C1 segment of cervical spinal cord (tissue), 14 donors: Measurements from ENCODE around the gene ATP5F1B.

Experiments
- DNase-seq, 14 donors: peaks; one replicate each; lab custom pipeline; 2025; lab: John Stamatoyannopoulos, UW

ATP5F1B gene

DNA sequence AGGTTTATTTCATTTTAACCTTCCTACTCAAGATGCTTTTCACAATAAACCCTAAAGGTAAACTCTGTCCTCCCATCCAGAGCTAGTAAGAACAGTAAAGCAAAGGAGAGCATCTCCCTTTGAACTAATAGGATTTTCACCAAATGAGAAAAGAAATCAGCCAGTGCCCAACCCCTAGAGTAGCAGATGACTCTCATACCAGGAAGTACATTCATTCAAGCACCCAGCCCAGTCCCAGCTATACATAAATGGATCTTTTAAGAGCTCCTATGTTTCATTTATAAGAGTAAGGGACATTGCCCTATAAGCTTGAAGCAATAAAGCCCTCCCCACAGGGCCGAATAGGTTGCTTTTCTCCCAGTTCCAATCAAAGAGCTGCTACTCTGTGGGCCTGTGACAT, 23.2 kb downstream of the ATP5F1B start:
- no peak for DNase-seq

DNA sequence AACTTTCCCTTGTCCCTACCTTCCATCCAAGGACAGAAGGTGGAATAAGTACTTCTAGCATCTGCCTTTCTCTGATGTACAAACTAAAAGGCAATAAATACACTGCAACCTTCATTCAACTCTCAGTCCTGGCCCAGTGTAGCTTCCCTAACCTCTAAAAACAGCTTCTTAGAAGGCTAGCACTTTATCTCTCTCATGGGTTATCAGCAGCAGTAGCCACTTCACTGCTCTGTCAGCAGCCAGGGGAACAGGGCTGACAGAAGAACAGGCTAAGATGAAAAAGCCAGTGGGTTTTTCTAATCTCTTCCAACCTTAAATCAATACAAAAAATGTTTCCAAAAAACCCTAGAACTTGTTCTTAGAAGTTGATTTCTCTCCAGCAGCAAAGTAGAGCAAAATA, 28.9 kb downstream of the ATP5F1B start:
- no peak for DNase-seq

DNA sequence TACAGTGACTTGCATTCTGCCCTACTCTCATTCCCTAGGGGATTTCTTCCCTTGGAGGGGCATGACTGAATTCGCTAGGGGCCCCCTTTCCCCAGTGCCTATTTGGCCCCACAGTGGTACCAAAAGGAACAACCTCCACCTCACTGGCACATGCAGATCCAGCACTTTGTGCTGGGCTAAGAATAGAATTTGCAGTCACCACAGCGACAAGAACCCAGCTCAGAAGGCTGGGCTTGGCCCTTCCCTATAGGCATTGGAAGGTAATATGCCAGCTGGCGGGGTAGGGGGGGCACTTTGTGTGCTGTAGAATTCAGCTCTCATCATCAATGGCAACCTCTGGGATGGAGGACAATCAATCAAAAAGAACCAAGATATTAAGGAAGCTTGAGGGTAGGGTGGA, 29.5 kb downstream of the ATP5F1B start:
- no peak for DNase-seq

DNA sequence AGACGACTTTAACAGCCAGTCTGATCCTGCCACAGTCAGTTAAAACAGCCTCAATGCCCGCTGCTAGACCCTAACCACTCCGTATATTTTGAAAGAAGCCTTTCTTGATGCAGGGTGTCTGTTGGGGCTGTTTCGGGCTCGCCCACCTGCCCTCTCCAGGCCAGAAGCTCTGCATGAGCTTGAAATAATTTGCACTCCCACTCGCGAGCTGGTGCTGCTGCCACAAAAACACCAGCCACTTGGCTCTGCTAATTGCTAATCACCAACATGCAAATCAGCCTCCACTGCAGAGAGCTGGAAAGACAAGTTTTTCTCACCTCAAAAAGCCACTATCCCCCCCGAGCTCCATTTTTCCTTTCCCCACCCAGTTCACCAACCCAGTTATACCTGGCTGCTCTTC, 31.2 kb downstream of the ATP5F1B start:
- DNase-seq, result no peak

DNA sequence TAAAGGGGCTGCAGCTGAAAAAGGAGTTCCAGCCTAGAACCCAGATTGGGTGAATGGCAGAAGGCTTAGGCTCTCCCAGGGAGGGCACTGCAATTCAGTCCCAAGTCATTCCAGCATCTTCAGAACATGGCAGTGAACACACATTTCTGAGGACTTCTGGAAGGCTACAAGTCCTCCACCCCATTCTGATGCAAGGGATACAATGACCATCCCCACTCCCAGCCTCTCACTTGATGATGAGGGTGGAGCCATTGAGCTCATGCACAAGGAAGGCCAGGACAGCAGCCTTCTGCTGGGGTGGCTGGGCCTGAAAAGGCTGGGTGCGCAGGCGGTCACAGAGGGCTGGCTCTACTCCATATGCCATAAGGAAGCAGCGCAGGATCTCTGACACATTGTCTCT, 41.4 kb downstream of the ATP5F1B start:
- DNase-seq, result no peak

DNA sequence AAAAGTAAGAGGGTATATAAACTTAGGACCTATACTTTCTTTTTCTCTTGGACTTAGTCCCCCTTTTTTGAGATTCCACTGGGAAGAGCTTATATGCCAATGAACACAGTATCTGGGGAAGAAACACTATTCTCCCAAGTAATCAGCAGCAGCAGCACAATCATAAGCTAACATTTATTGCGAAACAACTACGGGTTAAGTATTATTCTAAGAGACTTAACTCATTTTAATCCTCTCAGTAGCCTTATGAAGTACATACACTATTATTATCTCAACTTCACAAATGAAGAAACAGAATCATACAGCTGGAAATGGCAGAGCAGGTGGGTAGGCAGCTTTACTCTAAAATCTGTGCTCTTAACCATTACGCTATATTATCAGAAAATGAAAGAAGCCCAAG, 43.5 kb downstream of the ATP5F1B start:
- DNase-seq, result no peak

DNA sequence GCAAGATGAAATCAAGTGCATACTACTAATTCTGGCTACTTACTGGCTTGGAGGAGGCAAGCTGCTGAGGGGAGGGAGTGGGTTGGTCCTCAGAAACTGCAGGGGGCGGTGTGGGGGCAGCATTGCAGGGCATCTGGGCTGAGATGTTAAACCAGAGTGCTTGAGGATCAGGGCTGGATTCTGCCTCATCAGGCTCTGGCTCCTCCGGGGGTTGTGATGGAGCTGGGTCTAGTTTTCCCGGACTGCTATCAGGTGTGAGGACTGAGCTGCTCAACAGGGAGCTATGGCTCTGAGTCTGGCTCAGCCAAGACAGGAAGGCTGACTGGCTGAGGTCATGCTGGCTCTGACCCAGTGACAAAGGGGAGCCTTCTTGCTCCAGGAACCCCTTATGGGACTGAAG, 44.3 kb downstream of the ATP5F1B start:
- peak in 1 of 14 donors; percentile 17 for DNase-seq

DNA sequence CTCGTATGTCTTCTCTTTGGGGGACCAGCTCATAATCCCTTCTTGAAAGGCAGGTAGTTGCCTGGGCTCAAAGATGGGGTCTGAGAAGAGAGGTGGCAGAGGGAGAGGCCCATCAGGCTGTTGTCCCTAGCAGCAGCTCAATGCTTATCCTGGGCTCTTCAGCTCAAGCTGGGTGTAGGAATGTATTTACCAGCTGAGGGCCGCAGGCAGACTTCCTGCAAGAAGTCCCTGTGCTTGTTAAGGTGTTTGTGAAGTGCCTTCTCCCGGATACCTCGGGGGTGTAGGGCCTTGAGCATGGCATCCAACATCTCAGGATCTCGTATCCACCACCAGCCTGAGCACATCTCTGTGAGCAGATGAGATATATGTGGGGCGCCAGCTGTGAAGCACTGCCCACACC, 45.0 kb downstream of the ATP5F1B start:
- DNase-seq, result no peak

DNA sequence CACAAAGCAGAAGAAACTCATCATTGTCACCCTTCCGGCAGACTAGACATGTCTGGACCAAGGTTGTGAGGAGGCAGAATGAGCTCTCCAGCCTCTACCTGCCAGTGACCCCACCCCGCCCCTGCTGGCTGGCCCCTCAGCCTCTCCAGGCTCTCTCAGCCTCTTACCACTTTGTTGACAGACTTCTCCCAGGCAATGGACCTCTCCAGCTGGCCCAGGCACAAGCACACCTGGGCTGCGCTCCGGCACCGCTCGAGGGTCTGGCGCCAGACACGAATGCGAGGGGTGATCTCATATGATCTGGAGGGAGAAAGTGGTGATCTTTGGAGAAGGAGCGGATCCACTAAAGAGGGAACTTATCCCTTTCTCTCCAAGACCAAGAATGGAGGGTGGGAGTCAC, 46.0 kb downstream of the ATP5F1B start:
- DNase-seq, result no peak

DNA sequence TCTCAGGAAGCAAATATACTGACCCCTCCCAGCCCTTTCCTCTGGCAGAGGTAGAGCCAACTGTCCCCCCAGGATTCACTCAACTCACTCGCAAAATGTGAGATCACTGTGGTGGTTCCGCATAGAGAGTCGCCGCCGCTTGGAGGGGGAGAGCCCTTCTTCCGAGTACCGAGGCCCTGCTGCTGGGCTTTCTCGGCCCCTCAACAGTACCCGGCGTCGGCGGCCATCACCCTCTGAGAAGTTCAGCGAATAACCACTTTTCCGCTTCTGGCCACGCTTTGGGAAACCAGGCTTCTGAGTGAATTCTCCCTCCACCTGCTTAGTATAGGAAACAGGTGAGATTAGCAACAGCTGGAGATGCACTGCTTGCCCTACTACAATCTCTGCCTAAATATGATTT, 46.7 kb downstream of the ATP5F1B start:
- DNase-seq, result no peak

DNA sequence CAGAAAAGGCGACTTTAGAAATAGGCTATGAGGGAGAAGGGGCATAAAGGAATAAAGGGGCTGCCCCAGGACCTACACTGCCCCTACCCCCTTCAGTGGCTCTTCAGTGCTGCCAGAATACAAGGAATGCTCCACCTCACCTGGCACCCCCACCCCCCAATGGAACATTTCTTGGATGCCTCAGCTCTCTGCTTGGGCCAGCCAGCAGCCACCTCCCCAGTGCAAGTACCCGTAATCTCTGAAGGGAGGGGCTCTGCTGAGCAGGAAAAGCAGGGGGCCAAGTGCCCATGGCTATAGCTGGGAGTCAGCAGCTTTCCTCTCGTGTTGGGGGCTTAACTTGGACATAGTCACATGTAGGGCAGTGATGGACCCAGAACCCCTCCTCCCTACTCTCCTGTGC, 49.0 kb downstream of the ATP5F1B start:
- DNase-seq, result no peak

DNA sequence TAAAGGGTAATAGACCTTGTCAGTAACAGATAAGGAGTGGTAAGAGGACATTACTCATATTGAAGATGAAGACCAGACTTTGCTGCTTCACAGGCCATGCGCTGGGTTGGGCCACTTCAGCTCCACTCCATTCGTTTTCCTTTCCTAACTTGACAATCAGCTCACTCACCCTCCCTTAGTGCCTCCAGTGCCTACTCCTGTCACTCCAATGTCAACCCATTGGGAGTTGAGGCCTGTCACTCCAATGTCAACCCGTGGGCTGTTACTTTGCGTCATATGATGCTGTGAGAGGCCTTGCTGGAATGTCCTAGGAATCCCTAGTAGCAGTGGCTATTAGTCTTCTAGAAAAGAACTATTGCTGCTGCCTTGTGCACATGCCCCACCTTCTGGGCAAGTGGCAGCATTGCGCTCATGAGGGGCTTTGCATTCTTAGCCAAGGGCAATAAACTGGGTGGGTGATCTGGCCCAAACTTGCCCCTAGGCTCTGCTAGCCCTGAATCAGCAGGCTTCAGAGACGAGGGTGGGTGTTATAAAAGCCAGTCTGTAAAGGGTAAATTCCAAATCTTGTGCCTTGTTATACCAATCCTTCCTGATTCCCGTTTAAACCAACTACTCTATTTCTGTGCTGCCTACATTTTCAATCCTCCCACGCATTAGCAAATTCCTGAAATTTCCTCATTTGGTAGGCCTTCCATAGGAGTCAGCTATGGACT, 51.7 kb downstream of the ATP5F1B start:
- peak in 6 of 14 donors; percentile 4 to 36 (median 12) for DNase-seq

DNA sequence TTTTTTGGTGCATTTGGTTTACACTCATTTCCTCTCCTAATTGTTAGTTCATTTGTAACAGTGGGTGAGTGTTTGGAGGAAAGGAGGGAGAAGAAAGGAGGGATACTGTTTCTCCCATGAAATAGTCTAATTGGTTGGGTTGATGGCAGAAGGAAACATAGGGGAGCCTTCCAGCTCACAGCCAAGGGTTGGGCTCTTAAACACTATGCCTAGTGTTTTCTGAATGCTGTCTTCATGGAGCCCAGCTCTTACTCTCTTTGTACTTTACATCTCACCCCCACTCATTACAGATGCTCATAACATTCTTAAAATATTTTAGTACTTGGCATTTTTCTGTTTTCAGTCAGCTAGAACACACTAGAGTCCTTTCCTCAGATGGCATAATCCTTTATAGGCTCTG, 53.8 kb downstream of the ATP5F1B start:
- DNase-seq, result no peak

DNA sequence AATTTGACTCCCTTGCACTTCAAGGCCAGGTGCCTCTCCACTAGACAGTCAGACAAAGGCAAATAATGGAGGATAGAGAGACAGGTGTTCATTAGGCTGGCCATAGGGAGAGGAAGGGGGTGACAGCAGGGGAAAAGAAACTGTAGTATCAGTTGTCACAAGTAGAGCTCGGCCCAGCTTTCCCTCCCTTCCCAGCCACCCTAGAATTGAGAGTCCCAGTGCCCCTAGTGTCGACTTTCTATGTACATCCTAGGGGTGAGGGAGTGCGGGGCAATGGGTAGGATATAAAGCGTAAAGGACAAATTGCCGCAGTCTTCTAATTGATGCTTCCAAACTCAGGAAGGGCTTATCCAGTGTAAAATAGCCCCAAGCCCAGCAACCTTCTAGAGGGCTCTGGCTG, 54.7 kb downstream of the ATP5F1B start:
- DNase-seq, result no peak

DNA sequence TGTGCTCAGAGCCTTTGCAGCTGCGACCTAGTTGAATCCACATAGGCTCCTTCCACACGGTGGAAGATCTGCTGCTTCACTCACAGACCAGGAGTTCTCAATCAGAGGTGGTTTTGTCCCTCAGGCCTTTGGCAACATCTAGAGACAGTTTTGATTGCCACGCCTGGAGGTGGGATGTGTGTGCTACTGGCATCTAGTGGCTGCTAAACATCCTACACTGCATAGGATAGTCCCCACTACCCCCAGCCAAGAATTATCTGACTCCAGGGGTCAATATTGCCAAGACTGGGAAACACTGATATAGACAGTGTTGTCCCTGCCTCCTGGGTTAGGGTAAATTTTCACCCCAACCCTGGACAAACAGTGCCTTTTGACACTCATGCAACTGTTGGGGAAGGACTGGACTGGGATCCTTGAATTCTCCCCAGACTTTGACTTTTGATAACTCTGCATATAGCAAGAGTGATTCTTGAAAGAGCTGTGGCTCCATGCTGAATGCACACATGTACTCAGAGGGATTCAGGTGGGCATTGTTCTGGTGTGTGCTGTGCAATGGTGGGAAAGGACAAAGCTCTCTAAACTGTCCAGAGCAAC, 55.5 kb downstream of the ATP5F1B start:
- DNase-seq, result no peak

DNA sequence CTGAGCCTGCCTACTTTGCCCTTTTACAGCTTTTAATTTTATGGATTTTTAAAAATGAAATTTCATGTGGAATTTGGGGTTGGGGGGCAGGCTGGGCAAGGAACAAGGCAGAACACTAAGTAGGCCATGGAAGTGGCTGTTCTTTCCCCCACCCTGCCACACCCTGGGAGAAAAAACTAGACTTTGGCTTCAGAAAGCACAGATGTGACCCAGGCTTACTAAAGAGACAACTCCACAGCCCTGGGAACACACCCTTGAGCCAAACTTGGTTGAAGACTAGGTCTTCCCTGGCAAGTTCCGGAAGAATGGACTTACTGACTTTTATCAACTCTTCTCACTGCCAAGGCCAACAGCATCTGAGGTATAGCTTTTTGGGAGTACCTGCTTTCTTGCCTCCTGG, 56.0 kb downstream of the ATP5F1B start:
- DNase-seq, result no peak
